ENCODE results near the gene TOR2A.

GRCh38 chr9:127733614-127734013, 1.5 kb downstream of the TOR2A start:
- no peak for TF ChIP-seq POLR2AphosphoS5 (IDR thresholded peaks at IDR 0.05)
- TF ChIP-seq, protein P1, sequence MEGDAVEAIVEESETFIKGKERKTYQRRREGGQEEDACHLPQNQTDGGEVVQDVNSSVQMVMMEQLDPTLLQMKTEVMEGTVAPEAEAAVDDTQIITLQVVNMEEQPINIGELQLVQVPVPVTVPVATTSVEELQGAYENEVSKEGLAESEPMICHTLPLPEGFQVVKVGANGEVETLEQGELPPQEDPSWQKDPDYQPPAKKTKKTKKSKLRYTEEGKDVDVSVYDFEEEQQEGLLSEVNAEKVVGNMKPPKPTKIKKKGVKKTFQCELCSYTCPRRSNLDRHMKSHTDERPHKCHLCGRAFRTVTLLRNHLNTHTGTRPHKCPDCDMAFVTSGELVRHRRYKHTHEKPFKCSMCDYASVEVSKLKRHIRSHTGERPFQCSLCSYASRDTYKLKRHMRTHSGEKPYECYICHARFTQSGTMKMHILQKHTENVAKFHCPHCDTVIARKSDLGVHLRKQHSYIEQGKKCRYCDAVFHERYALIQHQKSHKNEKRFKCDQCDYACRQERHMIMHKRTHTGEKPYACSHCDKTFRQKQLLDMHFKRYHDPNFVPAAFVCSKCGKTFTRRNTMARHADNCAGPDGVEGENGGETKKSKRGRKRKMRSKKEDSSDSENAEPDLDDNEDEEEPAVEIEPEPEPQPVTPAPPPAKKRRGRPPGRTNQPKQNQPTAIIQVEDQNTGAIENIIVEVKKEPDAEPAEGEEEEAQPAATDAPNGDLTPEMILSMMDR (IDR thresholded peaks at IDR 0.05 in 8 of 11, conservative IDR thresholded peaks at IDR 0.05 in 3 of 11) = no peak
- no peak for TF ChIP-seq POLR2A (IDR thresholded peaks at IDR 0.05)

Data from spleen (tissue), 7 donors.